Retinal pigment epithelial cell (primary cell): ENCODE data around the gene FAM161A.

ENCODE experiments used
- DNase-seq: peaks from one replicate; pipeline ENCODE4 v3.0.0-alpha.2; 2010; ENCODE audit warnings: low read depth
- H3K4me3 ChIP-seq: 2 replicates; pipeline ENCODE4 v1.5.1; 2011; ENCODE audit warnings: mild to moderate bottlenecking, low read length, control low read depth, moderate library complexity
- TF ChIP-seq, protein P1 (sequence below): conservative IDR thresholded peaks from 2 replicates; pipeline ENCODE4 v1.5.1; 2011; ENCODE audit warnings: low read depth, low read length, control low read depth, inconsistent platforms

The FAM161A gene, protein sequence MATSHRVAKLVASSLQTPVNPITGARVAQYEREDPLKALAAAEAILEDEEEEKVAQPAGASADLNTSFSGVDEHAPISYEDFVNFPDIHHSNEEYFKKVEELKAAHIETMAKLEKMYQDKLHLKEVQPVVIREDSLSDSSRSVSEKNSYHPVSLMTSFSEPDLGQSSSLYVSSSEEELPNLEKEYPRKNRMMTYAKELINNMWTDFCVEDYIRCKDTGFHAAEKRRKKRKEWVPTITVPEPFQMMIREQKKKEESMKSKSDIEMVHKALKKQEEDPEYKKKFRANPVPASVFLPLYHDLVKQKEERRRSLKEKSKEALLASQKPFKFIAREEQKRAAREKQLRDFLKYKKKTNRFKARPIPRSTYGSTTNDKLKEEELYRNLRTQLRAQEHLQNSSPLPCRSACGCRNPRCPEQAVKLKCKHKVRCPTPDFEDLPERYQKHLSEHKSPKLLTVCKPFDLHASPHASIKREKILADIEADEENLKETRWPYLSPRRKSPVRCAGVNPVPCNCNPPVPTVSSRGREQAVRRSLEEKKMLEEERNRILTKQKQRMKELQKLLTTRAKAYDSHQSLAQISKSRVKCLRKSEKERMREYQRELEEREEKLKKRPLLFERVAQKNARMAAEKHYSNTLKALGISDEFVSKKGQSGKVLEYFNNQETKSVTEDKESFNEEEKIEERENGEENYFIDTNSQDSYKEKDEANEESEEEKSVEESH

DNA sequence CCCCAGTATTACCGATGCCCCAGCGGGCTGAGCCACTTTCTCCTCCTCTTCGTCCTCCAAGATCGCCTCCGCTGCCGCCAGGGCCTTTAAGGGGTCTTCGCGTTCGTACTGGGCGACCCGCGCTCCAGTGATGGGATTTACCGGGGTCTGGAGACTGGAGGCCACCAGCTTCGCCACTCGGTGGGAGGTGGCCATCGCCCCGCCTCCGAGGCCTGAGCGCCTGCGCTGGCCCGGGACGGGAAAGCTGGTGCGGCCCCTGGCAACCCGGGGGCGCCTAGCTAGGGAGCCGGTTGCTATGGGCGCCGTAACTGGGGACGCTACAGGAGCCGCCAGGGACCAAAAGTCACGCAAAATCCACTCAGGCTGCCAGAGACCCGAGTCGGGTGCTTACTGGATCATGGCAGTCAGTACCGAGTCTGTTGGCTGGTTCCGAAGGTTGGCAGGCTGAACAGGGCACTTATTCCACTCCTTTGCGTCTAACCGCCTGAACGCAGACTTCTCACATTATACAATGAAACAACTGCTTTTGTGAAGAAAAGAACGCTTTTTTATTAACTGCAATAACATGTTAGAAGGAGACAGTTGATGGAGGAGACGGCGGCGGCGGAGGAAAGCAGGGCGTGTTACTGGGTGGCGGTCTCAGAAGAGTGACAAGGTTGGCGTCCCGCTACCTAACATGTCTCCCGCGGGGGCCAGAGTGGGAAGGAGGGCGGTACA is at the start of gene FAM161A:
FAM161A (minus strand) TSS at position 214 of the 717 bp plus-strand sequence; CDS start at position 195, 19 bp downstream.
- peak; percentile 43 for DNase-seq
- peak within 1 kb of the TSS; percentile 78 for H3K4me3 ChIP-seq
- TF ChIP-seq, protein P1, sequence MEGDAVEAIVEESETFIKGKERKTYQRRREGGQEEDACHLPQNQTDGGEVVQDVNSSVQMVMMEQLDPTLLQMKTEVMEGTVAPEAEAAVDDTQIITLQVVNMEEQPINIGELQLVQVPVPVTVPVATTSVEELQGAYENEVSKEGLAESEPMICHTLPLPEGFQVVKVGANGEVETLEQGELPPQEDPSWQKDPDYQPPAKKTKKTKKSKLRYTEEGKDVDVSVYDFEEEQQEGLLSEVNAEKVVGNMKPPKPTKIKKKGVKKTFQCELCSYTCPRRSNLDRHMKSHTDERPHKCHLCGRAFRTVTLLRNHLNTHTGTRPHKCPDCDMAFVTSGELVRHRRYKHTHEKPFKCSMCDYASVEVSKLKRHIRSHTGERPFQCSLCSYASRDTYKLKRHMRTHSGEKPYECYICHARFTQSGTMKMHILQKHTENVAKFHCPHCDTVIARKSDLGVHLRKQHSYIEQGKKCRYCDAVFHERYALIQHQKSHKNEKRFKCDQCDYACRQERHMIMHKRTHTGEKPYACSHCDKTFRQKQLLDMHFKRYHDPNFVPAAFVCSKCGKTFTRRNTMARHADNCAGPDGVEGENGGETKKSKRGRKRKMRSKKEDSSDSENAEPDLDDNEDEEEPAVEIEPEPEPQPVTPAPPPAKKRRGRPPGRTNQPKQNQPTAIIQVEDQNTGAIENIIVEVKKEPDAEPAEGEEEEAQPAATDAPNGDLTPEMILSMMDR = no peak

DNA sequence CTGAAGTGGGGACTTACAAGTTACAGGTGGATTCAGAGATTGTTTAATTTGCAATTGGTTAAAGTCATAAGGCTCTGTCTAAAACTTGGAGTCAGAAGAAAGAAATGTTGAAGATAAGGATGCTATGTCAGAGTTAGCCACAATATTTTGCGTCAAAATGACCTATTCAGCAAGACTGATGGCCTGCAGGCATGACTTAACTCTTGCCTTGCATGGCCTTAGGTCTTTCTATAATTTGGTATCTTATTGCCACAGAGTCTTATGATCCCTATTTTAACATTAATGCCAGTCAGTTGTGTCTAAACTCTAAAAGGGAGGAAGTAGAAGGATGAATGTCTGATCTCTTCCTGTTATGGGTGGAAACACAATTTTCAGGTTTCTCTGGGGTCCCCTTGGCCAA is 46.4 kb upstream of the FAM161A start:
- no peak overlapping the region for H3K4me3 ChIP-seq
- TF ChIP-seq, protein P1 = no peak
- DNase-seq = no peak

DNA sequence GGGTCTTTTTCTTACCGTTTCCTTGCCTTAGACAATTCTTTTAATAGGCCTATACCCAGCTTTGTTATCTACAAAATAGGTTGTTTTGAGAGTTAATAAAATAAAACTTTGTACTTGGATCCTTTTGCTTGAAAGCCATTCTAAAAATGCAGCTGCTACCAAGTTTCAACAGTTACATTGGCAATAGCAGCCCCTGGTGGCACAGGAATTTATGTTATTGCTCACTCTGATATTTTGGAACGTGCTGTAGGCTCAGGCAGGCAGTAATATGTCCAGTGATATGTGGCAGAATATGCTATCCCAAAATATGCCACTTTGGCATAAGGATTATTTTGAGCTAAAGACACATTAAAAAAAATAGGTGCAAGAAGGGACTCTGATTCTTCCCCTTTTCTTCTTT is 45.0 kb upstream of the FAM161A start:
- TF ChIP-seq, protein P1 = peak; percentile 77
- H3K4me3 ChIP-seq = no peak overlapping the region
- DNase-seq = no peak

DNA sequence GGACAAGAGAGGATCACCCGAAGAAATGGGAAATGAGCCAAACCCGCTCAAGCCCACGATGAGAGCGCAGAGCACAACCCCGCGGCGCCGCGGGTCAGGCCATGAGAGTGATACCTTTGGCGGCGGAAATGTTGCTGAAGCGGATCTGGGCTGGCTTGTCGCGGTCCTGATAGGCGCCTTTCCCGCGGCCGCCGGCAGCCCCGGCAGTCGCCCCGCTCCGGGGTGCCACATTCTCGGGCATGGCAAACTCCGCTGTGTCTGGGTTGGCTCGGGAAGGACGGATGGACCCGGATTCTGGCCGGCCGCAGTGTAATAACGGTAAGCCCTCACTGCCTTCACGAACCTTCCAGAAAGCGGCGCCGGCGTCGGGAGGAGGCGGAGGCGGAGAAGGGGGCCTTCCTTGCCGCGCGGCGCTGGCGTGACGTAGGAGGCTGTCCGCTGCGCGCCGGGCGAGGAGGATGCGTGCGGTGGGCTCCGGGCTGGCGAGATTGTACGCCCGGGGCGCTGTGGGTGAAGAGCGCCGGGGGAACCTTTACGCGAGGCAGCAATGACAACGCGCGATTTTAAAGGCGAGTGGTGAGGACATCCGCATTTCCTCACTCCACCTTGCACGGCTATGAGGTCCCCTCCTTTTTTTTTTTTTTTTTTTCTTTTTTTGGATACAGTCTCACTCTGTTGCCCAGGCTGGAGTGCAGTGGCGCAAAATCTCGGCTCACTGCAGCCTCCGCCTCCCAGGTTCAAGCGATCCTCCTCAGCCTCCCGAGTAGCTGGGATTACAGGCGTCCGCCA is 34.6 kb upstream of the FAM161A start, which contains the start of gene CCT4:
CCT4 (minus strand) TSS at position 390 of the 789 bp plus-strand sequence; CDS start at position 241, 149 bp downstream.
- TF ChIP-seq, protein P1 = no peak
- peak within 1 kb of the TSS; percentile 88 for H3K4me3 ChIP-seq
- no peak for DNase-seq

DNA sequence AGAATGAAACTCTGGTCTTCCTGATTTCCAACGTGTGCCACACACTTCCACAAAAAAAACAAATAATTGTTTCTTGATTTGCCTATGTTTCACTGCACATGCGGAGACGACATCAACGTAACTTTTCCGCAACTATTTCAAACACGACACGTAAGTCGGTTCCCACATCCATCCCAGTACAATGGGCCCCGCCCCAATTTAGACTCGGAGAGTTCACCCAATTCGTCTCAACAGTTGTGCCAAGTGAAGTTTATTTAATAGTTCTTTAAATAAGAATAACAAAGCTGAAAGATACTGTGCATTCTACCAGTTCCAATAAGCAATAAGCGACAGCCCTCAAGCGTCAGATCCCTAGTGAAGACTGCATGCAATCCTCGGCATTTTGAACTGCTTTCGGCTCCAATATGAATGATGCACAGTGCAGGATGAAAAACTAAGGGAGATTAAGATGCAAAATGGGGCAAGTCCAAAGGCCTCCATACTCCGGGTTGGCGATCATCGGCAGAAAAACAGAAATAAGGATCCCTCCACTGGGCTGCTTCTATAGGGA is 33.9 kb upstream of the FAM161A start:
- no peak for DNase-seq
- H3K4me3 ChIP-seq = peak overlapping the region; percentile 88
- TF ChIP-seq, protein P1 = no peak
